Osteoblast (primary cell): ENCODE data around the gene CD6. TPM values are rescaled to one million over a fixed set of nuclear protein-coding genes. Genes with fewer than 3 reads are reported as not detected.

Experiments used
- DNase-seq: peaks from one replicate; pipeline ENCODE4 v3.0.0; 2011; ENCODE audit warnings: low spot score, mixed read lengths; ENCODE audit not compliant: insufficient read length; ENCODE audit errors: missing footprints
- H2AFZ ChIP-seq: 2 replicates; pipeline ENCODE4 v1.6.0; 2011; ENCODE audit warnings: mild to moderate bottlenecking, low read length
- H3K27ac ChIP-seq: 2 replicates; pipeline ENCODE4 v1.5.1; 2011; ENCODE audit warnings: mild to moderate bottlenecking, low read depth, low read length, moderate library complexity
- H3K27me3 ChIP-seq: 2 replicates; pipeline ENCODE4 v1.6.0; 2012; ENCODE audit warnings: mild to moderate bottlenecking, control low read depth, inconsistent platforms, low read length, moderate library complexity; ENCODE audit not compliant: insufficient read depth
- H3K36me3 ChIP-seq: 2 replicates; pipeline ENCODE4 v1.5.1; 2011; ENCODE audit warnings: mild to moderate bottlenecking, low read length, control low read depth, moderate library complexity; ENCODE audit not compliant: insufficient read depth
- H3K4me1 ChIP-seq: 2 replicates; pipeline ENCODE4 v1.5.1; 2011; ENCODE audit warnings: mild to moderate bottlenecking, low read length, control low read depth, moderate library complexity; ENCODE audit not compliant: insufficient read depth
- H3K4me2 ChIP-seq: 2 replicates; pipeline ENCODE4 v1.6.0; 2011; ENCODE audit warnings: mild to moderate bottlenecking, low read length; ENCODE audit not compliant: insufficient read depth
- H3K4me3 ChIP-seq: fragments of 200-600 bp; sonication (generic); 3 replicates; pipeline ENCODE4 v1.5.1; 2012; ENCODE audit warnings: mild to moderate bottlenecking, low read length, inconsistent platforms; ENCODE audit not compliant: insufficient read depth
- H3K79me2 ChIP-seq: 2 replicates; pipeline ENCODE4 v1.6.0; 2012; ENCODE audit warnings: mild to moderate bottlenecking, low read length, control low read depth, inconsistent platforms; ENCODE audit not compliant: insufficient read depth
- H3K9me3 ChIP-seq: 2 replicates; pipeline ENCODE4 v1.5.1; 2011; ENCODE audit warnings: low read depth, low read length, control low read depth
- H4K20me1 ChIP-seq: 2 replicates; pipeline ENCODE4 v1.6.0; 2012; ENCODE audit warnings: mild to moderate bottlenecking, low read length, control low read depth; ENCODE audit not compliant: insufficient read depth
- CTCF ChIP-seq: IDR thresholded peaks from 2 replicates; pipeline ENCODE4 v1.5.1; 2011; ENCODE audit warnings: mild to moderate bottlenecking, low read depth, low read length, moderate library complexity; ENCODE audit errors: extremely low read depth
- total RNA-seq: library from RNA; depleted of rRNA; stranded (reverse); fragments of >200 nt; gene quantifications from 2 replicates; pipeline ENCODE4 v1.2.3, GENCODE V29; 2012

Gene CD6
- total RNA-seq, 1 donor: not detected

- no peak for TF ChIP-seq CTCF
- Histone ChIP-seq H3K36me3 (no peaks in the 10 kb centered on the region), H3K4me1 (peaks cover 8% of the 10 kb centered on the region), H4K20me1 (no peaks in the 10 kb centered on the region), H3K79me2 (no peaks in the 10 kb centered on the region), H3K27ac (no peak overlapping the region), H3K4me2 (no peak overlapping the region), H3K27me3 (peaks cover 13% of the 10 kb centered on the region), H2AFZ (no peak overlapping the region), H3K4me3 (no peak overlapping the region), H3K9me3 (no peaks in the 10 kb centered on the region)
- DNase-seq: no peak
These were observed 10.0 kb downstream of the CD6 start for GRCh38 chr11:60981515-60981914.

- DNase-seq: no peak
- Histone ChIP-seq H3K79me2 (no peaks in the 10 kb centered on the region), H4K20me1 (no peaks in the 10 kb centered on the region), H3K27ac (no peak overlapping the region), H2AFZ (no peak overlapping the region), H3K27me3 (peaks cover 13% of the 10 kb centered on the region), H3K9me3 (no peaks in the 10 kb centered on the region), H3K4me3 (no peak overlapping the region), H3K36me3 (no peaks in the 10 kb centered on the region), H3K4me1 (peaks cover 8% of the 10 kb centered on the region), H3K4me2 (no peak overlapping the region)
- TF ChIP-seq CTCF: no peak
These were observed 10.7 kb downstream of the CD6 start for GRCh38 chr11:60982184-60982583.

- Histone ChIP-seq H3K4me3 (no peak overlapping the region), H3K27me3 (peaks cover 20% of the 10 kb centered on the region), H3K27ac (no peak overlapping the region), H3K36me3 (no peaks in the 10 kb centered on the region), H3K9me3 (no peaks in the 10 kb centered on the region), H2AFZ (no peak overlapping the region), H3K79me2 (no peaks in the 10 kb centered on the region), H3K4me1 (peaks cover 8% of the 10 kb centered on the region), H3K4me2 (no peak overlapping the region), H4K20me1 (no peaks in the 10 kb centered on the region)
- TF ChIP-seq CTCF: no peak
- DNase-seq: no peak
These were observed 12.7 kb downstream of the CD6 start for GRCh38 chr11:60984149-60984548.

GRCh38 chr11:60984636-60985035 lies 13.2 kb downstream of the CD6 start:
- Histone ChIP-seq H2AFZ (no peak overlapping the region), H3K4me2 (no peak overlapping the region), H3K9me3 (no peaks in the 10 kb centered on the region), H3K27ac (no peak overlapping the region), H3K27me3 (peaks cover 21% of the 10 kb centered on the region), H4K20me1 (no peaks in the 10 kb centered on the region), H3K4me3 (no peak overlapping the region), H3K4me1 (peaks cover 8% of the 10 kb centered on the region), H3K79me2 (no peaks in the 10 kb centered on the region), H3K36me3 (no peaks in the 10 kb centered on the region)
- no peak for TF ChIP-seq CTCF
- DNase-seq: no peak
